ENCODE measurements around the gene SIMC1. TPM values are rescaled to one million over a fixed set of nuclear protein-coding genes. Genes with fewer than 3 reads are reported as not detected.

The SIMC1 gene
- total RNA-seq, 1 donor from 2014 or later, result 10.4 TPM

DNA sequence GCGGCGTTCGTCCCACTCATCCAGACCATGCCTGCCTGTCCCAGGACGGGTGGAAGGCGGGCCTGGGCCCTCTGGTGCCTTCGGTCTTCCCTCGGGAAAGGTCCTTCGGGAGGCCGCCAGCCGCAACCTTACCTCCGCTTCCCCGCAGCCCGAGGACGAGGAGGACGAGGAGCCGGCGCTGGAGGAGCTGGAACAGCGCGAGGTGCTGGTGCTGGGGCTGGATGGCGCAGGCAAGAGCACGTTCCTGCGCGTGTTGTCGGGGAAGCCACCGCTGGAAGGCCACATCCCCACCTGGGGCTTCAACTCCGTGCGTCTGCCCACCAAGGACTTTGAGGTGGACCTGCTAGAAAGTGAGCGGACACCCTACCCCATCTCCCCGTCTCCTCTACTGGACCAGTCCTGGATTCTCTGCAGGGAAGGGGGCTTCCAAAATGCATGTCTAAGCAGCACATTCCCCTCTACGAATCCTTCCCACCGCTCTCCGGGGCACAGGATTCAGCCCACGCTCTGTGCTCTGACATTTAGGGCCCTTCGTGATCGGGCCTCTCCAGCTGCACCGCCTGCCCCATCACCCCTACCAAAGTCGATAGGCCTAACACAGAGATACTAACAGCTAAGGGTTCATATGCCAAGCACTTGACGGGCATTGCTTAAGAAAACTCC lies 128.1 kb downstream of the SIMC1 start:
- H3K9ac ChIP-seq (ENCODE audit: low read length), result peak overlapping the region; percentile 83
- Mint-ChIP-seq H3K36me3 (ENCODE audit: low read depth, unreplicated experiment) (peaks cover 8% of the 10 kb centered on the region), H3K27me3 (ENCODE audit: low read depth, unreplicated experiment) (peaks cover 5% of the 10 kb centered on the region), H3K4me3 (ENCODE audit: unreplicated experiment) (peak overlapping the region; percentile 85), H3K9me3 (ENCODE audit: unreplicated experiment) (peaks cover 2% of the 10 kb centered on the region), H3K27ac (ENCODE audit: unreplicated experiment) (no peak overlapping the region), H3K4me1 (ENCODE audit: low read depth, unreplicated experiment) (peaks cover 9% of the 10 kb centered on the region)
- H3K4me3 ChIP-seq (ENCODE audit: insufficient read depth, low read depth, low read length), result peak overlapping the region; percentile 77
- peaks cover 18% of the 10 kb centered on the region for H3K4me1 ChIP-seq (ENCODE audit: insufficient read depth, low read length)
- no peaks in the 10 kb centered on the region for H3K9me3 ChIP-seq (ENCODE audit: insufficient read depth, low read depth, low read length)
- peak overlapping the region; percentile 22 for H3K27ac ChIP-seq (ENCODE audit: low read depth, low read length)
- H3K79me2 ChIP-seq (ENCODE audit: insufficient read depth, low read length), result peaks cover 11% of the 10 kb centered on the region
- TF ChIP-seq, protein P1, sequence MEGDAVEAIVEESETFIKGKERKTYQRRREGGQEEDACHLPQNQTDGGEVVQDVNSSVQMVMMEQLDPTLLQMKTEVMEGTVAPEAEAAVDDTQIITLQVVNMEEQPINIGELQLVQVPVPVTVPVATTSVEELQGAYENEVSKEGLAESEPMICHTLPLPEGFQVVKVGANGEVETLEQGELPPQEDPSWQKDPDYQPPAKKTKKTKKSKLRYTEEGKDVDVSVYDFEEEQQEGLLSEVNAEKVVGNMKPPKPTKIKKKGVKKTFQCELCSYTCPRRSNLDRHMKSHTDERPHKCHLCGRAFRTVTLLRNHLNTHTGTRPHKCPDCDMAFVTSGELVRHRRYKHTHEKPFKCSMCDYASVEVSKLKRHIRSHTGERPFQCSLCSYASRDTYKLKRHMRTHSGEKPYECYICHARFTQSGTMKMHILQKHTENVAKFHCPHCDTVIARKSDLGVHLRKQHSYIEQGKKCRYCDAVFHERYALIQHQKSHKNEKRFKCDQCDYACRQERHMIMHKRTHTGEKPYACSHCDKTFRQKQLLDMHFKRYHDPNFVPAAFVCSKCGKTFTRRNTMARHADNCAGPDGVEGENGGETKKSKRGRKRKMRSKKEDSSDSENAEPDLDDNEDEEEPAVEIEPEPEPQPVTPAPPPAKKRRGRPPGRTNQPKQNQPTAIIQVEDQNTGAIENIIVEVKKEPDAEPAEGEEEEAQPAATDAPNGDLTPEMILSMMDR (IDR thresholded peaks at IDR 0.05; ENCODE audit: insufficient read depth, low read depth, low read length), result no peak
- FAIRE-seq (no peak), DNase-seq (ENCODE audit: low read depth) (peak; percentile 11)
- peak overlapping the region; percentile 96 for H2AFZ ChIP-seq (ENCODE audit: low read depth, low read length)
- no peaks in the 10 kb centered on the region for H3K27me3 ChIP-seq (ENCODE audit: insufficient read depth, low read length)
- H4K20me1 ChIP-seq (ENCODE audit: insufficient read depth, low read length), result peaks cover 9% of the 10 kb centered on the region
- peak overlapping the region; percentile 97 for H3K4me2 ChIP-seq (ENCODE audit: low read length)
- H3K36me3 ChIP-seq (ENCODE audit: insufficient read depth, low read length), result peaks cover 16% of the 10 kb centered on the region

DNA sequence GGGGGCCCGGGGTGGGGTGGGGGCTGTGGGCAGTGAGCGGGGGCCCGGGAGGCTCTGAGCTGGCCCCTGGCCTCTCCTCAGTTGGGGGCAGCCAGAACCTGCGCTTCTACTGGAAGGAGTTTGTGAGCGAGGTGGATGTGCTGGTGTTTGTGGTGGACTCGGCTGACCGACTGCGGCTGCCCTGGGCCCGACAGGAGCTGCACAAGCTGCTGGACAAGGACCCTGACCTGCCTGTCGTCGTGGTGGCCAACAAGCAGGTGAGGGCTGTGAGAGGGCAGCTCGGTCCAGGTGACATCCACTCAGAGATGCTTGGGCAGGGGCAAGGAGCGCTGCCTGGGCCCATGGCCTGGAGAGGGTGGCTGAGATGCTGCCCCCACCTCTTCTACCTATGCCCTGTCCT lies 130.5 kb downstream of the SIMC1 start:
- H3K27me3 ChIP-seq (ENCODE audit: insufficient read depth, low read length), result no peaks in the 10 kb centered on the region
- no peak overlapping the region for H3K27ac Mint-ChIP-seq (ENCODE audit: unreplicated experiment)
- peaks cover 4% of the 10 kb centered on the region for H3K27me3 Mint-ChIP-seq (ENCODE audit: low read depth, unreplicated experiment)
- H4K20me1 ChIP-seq (ENCODE audit: insufficient read depth, low read length), result peaks cover 9% of the 10 kb centered on the region
- H3K9me3 ChIP-seq (ENCODE audit: insufficient read depth, low read depth, low read length), result no peaks in the 10 kb centered on the region
- TF ChIP-seq, protein P1 (IDR thresholded peaks at IDR 0.05; ENCODE audit: insufficient read depth, low read depth, low read length), result no peak
- no peak for TF ChIP-seq EZH2 (IDR thresholded peaks at IDR 0.05; ENCODE audit: insufficient read depth, low read length)
- no peak overlapping the region for H2AFZ ChIP-seq (ENCODE audit: low read depth, low read length)
- no peak overlapping the region for H3K4me3 Mint-ChIP-seq (ENCODE audit: unreplicated experiment)
- no peak overlapping the region for H3K27ac ChIP-seq (ENCODE audit: low read depth, low read length)
- peaks cover 14% of the 10 kb centered on the region for H3K4me1 ChIP-seq (ENCODE audit: insufficient read depth, low read length)
- no peak overlapping the region for H3K4me2 ChIP-seq (ENCODE audit: low read length)
- H3K4me3 ChIP-seq (ENCODE audit: insufficient read depth, low read depth, low read length), result no peak overlapping the region
- DNase-seq (ENCODE audit: low read depth) (no peak), FAIRE-seq (no peak)
- H3K36me3 Mint-ChIP-seq (ENCODE audit: low read depth, unreplicated experiment), result peaks cover 8% of the 10 kb centered on the region
- peaks cover 11% of the 10 kb centered on the region for H3K4me1 Mint-ChIP-seq (ENCODE audit: low read depth, unreplicated experiment)
- H3K9me3 Mint-ChIP-seq (ENCODE audit: unreplicated experiment), result peaks cover 2% of the 10 kb centered on the region
- peaks cover 9% of the 10 kb centered on the region for H3K79me2 ChIP-seq (ENCODE audit: insufficient read depth, low read length)
- no peak overlapping the region for H3K9ac ChIP-seq (ENCODE audit: low read length)
- peaks cover 16% of the 10 kb centered on the region for H3K36me3 ChIP-seq (ENCODE audit: insufficient read depth, low read length)
